BLaER1 treated with 17β-estradiol and CSF1 and Interleukin-3, amounts not matched to agents 10 nM and 100 nM (cell line): Measurements from ENCODE around the gene KANK2.
A peak's percentile ranks its signal among the peaks of the same experiment; 100 is the strongest.
"Not testable (repeated sequence)": the region's sequence is repeated elsewhere in the genome, so short reads cannot be mapped to it uniquely, and the experiment has no call there.

Source experiments
- H3K27ac ChIP-seq, 11 experiments: shearing (Covaris generic); formaldehyde crosslinking; 2 replicates each; pipeline ENCODE4 v1.8.1; 2022
- H3K27me3 ChIP-seq, 11 experiments: shearing (Covaris generic); formaldehyde crosslinking; 2 replicates each; pipeline ENCODE4 v1.8.1; 2022
- H3K36me3 ChIP-seq, 11 experiments: shearing (Covaris generic); formaldehyde crosslinking; 2 replicates each; pipeline ENCODE4 v1.8.1; 2022
- H3K4me1 ChIP-seq, 10 experiments: shearing (Covaris generic); formaldehyde crosslinking; 2 replicates each; pipeline ENCODE4 v1.8.1; 2022
- H3K4me2 ChIP-seq, 11 experiments: shearing (Covaris generic); formaldehyde crosslinking; 2 replicates each; pipeline ENCODE4 v1.8.1; 2022
- H3K4me3 ChIP-seq, 10 experiments: shearing (Covaris generic); formaldehyde crosslinking; 2 replicates each; pipeline ENCODE4 v1.8.1; 2022
- H3K9ac ChIP-seq, 11 experiments: shearing (Covaris generic); formaldehyde crosslinking; 2 replicates each; pipeline ENCODE4 v1.8.1; 2022
- H3K9me3 ChIP-seq, 11 experiments: shearing (Covaris generic); formaldehyde crosslinking; replicated peaks in 1 of 11; 2 replicates each; pipeline ENCODE4 v1.8.1; 2022
- H4K20me1 ChIP-seq, 11 experiments: shearing (Covaris generic); formaldehyde crosslinking; 2 replicates each; pipeline ENCODE4 v1.8.1; 2022
- Cebpa-rat ChIP-seq, 11 experiments: shearing (Covaris generic); IDR thresholded peaks; 2 replicates each; pipeline ENCODE4 v1.8.1; 2022

Gene KANK2

DNA sequence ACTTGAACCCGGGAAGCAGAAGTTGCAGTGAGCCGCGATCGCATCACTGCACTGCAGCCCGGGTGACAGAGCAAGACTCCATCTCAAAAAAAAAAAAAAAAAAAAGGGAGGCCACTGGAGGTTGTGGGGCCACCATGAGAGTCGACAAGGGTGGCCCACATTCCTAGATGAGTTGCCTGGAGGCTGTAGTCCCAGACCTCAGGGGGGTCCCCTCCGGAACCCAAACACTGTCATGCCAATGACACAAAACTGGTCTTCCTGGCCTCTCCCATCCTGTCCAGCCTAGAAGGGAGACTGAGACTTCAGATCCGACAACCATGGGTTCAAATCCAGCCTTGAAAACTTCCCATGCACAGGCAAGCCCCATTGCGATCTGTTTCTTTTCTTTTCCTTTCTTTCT lies 56.4 kb downstream of the KANK2 start:
- Histone ChIP-seq H3K4me2 (peak overlapping the region in 9 of 11 experiments; percentile 20 to 95 (median 85); a peak in 15 of 22 replicates), H3K9me3 (peaks cover 0 to 9% (median 4%) of the 10 kb centered on the region in 11 experiments; a peak in 8 of 22 replicates), H3K27me3 (no peaks in the 10 kb centered on the region), H3K4me3 (no peak overlapping the region), H3K9ac (no peak overlapping the region), H4K20me1 (peaks cover 0 to 17% (median 3%) of the 10 kb centered on the region in 11 experiments; a peak in 6 of 22 replicates), H3K4me1 (peaks cover 58 to 96% (median 93%) of the 10 kb centered on the region in 10 experiments), H3K36me3 (peaks cover 6 to 20% (median 13%) of the 10 kb centered on the region in 11 experiments; a peak in 19 of 22 replicates), H3K27ac (peak overlapping the region in 1 of 11 experiments; percentile 30; a peak in 2 of 22 replicates)
- no peak for TF ChIP-seq Cebpa-rat (IDR thresholded peaks at IDR 0.05)

DNA sequence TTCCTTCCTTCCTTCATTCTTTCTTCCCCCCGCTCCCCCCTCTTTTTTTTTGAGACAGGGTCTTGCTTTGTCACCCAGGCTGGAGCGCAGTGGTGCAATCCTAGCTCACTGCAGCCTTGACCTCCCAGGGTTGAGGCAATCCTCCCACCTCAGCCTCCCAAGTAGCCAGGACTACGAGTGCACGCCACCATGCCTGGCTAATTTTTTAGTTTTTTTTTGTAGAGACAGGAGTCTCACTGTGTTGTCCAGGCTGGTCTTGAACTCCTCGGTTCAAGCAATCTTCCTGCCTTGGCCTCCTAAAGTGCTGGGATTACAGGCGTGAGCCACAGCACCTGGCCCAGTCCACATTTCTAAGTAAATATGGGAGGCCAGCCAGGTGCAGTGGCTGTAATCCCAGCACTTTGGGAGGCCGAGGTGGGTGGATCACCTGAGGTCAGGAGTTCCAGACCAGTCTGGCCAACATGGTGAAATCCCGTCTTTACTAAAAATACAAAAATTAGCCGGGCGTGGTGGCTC lies 57.3 kb downstream of the KANK2 start:
- not testable (repeated sequence) for H3K9me3 ChIP-seq, H3K27me3 ChIP-seq, H3K4me3 ChIP-seq
- Histone ChIP-seq H3K36me3 (peaks cover 0 to 12% (median 5%) of the 10 kb centered on the region in 11 experiments; a peak in 14 of 22 replicates), H3K4me1 (peaks cover 58 to 99% (median 96%) of the 10 kb centered on the region in 10 experiments), H3K9ac (peak overlapping the region in 8 of 11 experiments; percentile 42 to 75 (median 63); a peak in 9 of 22 replicates), H4K20me1 (peaks cover 0 to 17% (median 3%) of the 10 kb centered on the region in 11 experiments; a peak in 7 of 22 replicates), H3K27ac (peak overlapping the region in 9 of 11 experiments; percentile 52 to 83 (median 76); a peak in 16 of 22 replicates), H3K4me2 (peak overlapping the region in 10 of 11 experiments; percentile 67 to 95 (median 86); a peak in 21 of 22 replicates)

DNA sequence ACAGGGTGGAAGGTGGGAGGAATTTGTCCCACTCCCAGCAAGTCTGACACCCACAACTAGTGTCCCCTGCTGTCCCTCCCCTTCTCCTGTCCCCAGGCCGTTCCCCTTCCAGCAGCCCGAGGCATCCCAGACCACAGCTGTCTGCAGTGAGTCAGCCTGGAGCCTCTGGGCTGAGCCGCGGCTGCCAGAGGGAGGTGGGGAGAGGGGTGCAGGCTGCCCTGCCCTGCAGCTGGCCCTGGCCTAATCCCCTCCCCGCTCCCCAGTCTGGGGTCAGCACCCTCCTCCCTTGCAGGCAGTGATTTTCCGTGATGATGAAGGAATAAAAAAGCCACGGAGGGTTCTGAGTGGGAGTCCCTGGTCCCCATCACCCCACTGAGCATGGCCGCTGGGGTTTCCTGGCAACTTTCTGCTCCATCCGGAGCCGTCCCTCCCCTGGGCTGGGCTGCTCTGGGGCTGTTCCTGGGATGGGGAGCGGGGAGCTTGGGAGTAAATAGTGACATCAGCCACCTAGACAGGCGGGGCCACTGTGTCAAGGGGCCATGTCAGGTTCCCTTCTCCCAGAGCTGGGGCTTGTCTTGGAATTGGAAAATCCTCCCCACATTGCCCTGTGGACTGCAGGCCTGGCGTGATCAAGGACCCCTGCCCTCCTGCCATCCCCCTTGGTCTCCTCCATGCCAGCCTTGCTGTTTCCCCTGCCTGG lies 58.6 kb downstream of the KANK2 start:
- H3K9me3 ChIP-seq, result no peaks in the 10 kb centered on the region
- peak overlapping the region; percentile 67 to 95 (median 85) for H3K4me2 ChIP-seq
- peak overlapping the region in 3 of 10 experiments; percentile 12 to 47 (median 45); a peak in 6 of 20 replicates for H3K4me3 ChIP-seq
- H4K20me1 ChIP-seq, result peaks cover 0 to 22% (median 4%) of the 10 kb centered on the region in 11 experiments; a peak in 10 of 22 replicates
- no peak for TF ChIP-seq Cebpa-rat (IDR thresholded peaks at IDR 0.05)
- no peaks in the 10 kb centered on the region for H3K27me3 ChIP-seq
- H3K9ac ChIP-seq, result peak overlapping the region in 10 of 11 experiments; percentile 30 to 75 (median 59); a peak in 18 of 22 replicates
- H3K36me3 ChIP-seq, result peaks cover 0 to 11% (median 3%) of the 10 kb centered on the region in 11 experiments; a peak in 14 of 22 replicates
- H3K27ac ChIP-seq, result peak overlapping the region in 10 of 11 experiments; percentile 23 to 83 (median 74); a peak in 19 of 22 replicates
- peaks cover 58 to 86% (median 83%) of the 10 kb centered on the region in 10 experiments for H3K4me1 ChIP-seq

DNA sequence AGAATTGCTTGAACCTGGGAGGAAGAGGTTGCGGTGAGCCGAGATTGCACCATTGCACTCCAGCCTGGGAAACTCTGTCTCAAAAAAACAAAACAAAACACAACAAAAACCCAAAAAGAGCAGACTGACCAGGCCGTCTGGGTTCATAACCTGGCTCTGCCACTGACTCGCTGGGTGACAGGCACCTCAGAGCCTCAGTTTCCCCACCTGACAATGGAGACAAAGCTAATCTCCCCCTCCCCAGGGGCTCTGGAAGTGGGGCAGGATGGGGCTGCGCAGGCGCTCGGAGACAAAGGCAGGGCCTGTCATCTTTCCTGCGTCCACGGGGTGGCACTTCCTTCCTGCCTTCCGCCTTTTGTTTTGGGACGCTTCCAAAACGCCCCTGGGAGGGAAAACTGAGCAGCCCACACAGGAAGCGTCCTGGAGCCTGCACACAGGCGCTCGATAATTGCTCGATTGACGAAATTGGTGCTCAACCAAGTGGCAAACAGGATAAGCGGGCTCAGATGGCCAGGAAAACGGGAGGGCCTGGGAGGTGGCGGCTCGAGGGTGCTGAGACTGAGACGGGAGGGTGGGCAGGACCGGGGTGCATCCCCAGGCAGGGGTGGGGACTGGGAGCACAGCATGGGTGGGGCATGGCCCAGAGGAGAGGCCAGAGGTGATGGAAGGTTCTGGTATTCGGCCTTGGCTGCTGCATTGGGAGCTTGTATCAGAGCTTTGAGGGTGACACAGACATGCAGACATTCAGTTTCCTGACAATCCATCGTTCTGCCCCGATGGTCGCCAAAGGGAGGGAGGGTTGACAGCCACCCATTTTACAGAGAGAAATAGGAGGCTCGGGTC lies 59.6 kb downstream of the KANK2 start:
- Histone ChIP-seq H3K36me3 (peaks cover 3 to 21% (median 13%) of the 10 kb centered on the region in 11 experiments; a peak in 19 of 22 replicates), H3K4me3 (peak overlapping the region in 9 of 10 experiments; percentile 12 to 62 (median 40); a peak in 15 of 20 replicates), H3K9me3 (no peaks in the 10 kb centered on the region), H3K4me2 (peak overlapping the region; percentile 77 to 95 (median 85)), H3K4me1 (peaks cover 48 to 81% (median 77%) of the 10 kb centered on the region in 10 experiments), H4K20me1 (peaks cover 0 to 32% (median 11%) of the 10 kb centered on the region in 11 experiments; a peak in 18 of 22 replicates), H3K9ac (peak overlapping the region in 9 of 11 experiments; percentile 55 to 75 (median 66); a peak in 19 of 22 replicates), H3K27me3 (no peaks in the 10 kb centered on the region), H3K27ac (peak overlapping the region in 9 of 11 experiments; percentile 61 to 83 (median 78); a peak in 18 of 22 replicates)
- peak in 3 of 11 experiments; percentile 42 to 57 (median 51); a peak in 3 of 22 replicates for TF ChIP-seq Cebpa-rat (IDR thresholded peaks at IDR 0.05)

DNA sequence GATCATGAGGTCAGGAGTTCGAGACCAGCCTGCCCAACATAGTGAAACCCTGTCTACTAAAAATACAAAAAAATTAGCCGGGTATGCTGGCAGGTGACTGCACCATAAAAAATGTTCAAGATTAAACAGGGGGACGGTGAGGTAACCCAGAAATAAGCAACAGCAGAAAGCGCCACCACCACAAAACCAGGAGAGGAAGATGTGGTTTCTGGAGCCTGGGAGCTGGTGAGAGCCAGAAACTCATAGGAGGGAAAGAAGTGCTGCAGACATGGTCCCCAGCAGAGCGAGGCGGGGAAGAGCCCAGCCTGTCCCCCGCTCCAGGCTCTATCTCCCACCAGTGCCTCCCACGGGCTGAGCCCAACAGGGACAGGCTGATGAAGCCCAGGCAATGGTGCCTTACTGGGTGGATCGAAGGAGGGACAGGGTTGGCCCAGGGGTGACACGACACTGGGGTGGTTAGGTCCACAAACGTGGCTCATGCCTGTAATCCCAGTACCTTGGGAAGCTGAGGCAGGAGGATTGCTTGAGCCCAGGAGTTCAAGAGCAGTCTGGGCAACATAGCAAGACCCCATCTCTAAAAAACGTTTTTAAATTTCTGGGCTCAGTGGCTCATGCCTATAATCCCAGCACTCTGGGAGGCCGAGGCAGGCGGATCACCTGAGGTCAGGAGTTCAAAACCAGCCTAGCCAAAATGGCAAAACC lies 60.8 kb downstream of the KANK2 start:
- no peaks in the 10 kb centered on the region for H3K9me3 ChIP-seq
- peaks cover 0 to 44% (median 23%) of the 10 kb centered on the region in 11 experiments; a peak in 19 of 22 replicates for H4K20me1 ChIP-seq
- H3K27ac ChIP-seq, result peak overlapping the region in 8 of 11 experiments; percentile 64 to 83 (median 79); a peak in 13 of 22 replicates
- H3K4me3 ChIP-seq, result no peak overlapping the region
- no peaks in the 10 kb centered on the region; a peak in 1 of 22 replicates for H3K27me3 ChIP-seq
- peaks cover 43 to 81% (median 76%) of the 10 kb centered on the region in 10 experiments for H3K4me1 ChIP-seq
- peaks cover 12 to 33% (median 24%) of the 10 kb centered on the region in 11 experiments; a peak in 21 of 22 replicates for H3K36me3 ChIP-seq
- peak overlapping the region; percentile 8 to 95 (median 85); a peak in 21 of 22 replicates for H3K4me2 ChIP-seq
- TF ChIP-seq Cebpa-rat (IDR thresholded peaks at IDR 0.05), result no peak
- peak overlapping the region in 5 of 11 experiments; percentile 55 to 75 (median 70); a peak in 7 of 22 replicates for H3K9ac ChIP-seq

DNA sequence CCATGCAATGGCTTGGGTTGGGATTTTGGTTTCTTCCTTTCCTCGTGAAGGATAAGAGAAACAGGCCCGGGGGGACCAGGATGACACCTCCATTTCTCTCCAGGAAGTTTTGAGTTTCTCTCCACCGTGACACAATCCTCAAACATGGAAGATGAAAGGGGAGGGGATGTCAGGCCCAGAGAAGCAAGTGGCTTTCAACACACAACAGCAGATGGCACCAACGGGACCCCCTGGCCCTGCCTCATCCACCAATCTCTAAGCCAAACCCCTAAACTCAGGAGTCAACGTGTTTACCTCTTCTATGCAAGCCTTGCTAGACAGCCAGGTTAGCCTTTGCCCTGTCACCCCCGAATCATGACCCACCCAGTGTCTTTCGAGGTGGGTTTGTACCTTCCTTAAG lies 65.9 kb downstream of the KANK2 start:
- Histone ChIP-seq H3K9me3 (no peaks in the 10 kb centered on the region), H4K20me1 (peaks cover 0 to 94% (median 74%) of the 10 kb centered on the region in 11 experiments; a peak in 20 of 22 replicates), H3K9ac (peak overlapping the region in 2 of 11 experiments; percentile 20 to 31; a peak in 5 of 22 replicates), H3K36me3 (peaks cover 52 to 84% (median 75%) of the 10 kb centered on the region in 11 experiments), H3K4me1 (peaks cover 33 to 72% (median 54%) of the 10 kb centered on the region in 10 experiments), H3K27ac (peak overlapping the region in 5 of 11 experiments; percentile 4 to 46 (median 35); a peak in 4 of 22 replicates), H3K4me3 (no peak overlapping the region), H3K27me3 (no peaks in the 10 kb centered on the region; a peak in 1 of 22 replicates), H3K4me2 (peak overlapping the region in 6 of 11 experiments; percentile 6 to 43 (median 31); a peak in 8 of 22 replicates)
- TF ChIP-seq Cebpa-rat (IDR thresholded peaks at IDR 0.05), result no peak

DNA sequence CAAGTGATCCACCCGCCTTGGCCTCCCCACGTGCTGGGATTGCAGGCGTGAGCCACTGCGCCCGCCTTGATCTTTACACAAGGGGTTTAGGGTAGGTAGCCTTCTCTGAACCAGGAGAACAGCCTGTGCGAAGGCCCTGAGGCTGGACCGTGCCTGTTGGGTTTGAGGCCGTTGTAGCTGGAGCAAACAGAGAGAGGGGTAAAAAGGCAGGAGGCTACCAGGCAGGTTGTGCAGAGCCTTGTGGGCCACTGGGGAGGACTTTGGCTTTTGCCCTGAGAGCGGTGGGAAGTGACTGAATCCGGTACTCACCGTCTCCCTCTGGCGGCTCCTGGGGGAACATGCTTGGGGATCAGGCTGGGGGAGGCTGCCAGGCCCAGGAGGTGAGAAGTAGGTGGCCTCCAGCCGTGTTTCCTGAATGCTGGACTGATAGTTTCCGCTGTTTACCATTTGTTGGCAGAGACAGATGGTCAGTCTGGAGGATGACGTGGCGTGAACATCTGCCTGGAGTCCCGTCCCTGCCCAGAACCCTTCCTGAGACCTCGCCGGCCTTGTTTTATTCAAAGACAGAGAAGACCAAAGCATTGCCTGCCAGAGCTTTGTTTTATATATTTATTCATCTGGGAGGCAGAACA lies 66.4 kb downstream of the KANK2 start:
- Histone ChIP-seq H3K36me3 (peaks cover 52 to 89% (median 80%) of the 10 kb centered on the region in 11 experiments), H3K27ac (peak overlapping the region in 7 of 11 experiments; percentile 1 to 46 (median 33); a peak in 6 of 22 replicates), H3K4me1 (peaks cover 33 to 69% (median 49%) of the 10 kb centered on the region in 10 experiments), H3K9ac (peak overlapping the region in 5 of 11 experiments; percentile 8 to 40 (median 31); a peak in 8 of 22 replicates), H3K9me3 (no peaks in the 10 kb centered on the region), H3K4me2 (peak overlapping the region in 10 of 11 experiments; percentile 3 to 43 (median 30); a peak in 12 of 22 replicates), H3K27me3 (no peaks in the 10 kb centered on the region; a peak in 1 of 22 replicates), H3K4me3 (no peak overlapping the region), H4K20me1 (peaks cover 0 to 94% (median 79%) of the 10 kb centered on the region in 11 experiments; a peak in 20 of 22 replicates)
- TF ChIP-seq Cebpa-rat (IDR thresholded peaks at IDR 0.05), result no peak
